Mesenchymal stem cell (in vitro differentiated cells and primary cell): Measurements from ENCODE around the gene BABAM2.

Source experiments
- DNase-seq: peaks from one replicate; pipeline ENCODE4 v3.0.0-alpha.2; 2013
- H2AFZ ChIP-seq: one replicate; pipeline ENCODE4 v1.6.1; 2013; ENCODE audit warnings: low read depth, mild to moderate bottlenecking, control low read depth, inconsistent platforms, low read length, moderate library complexity
- H2AK5ac ChIP-seq: 2 replicates; pipeline ENCODE4 v1.6.1; 2013; ENCODE audit warnings: low read length, moderate library complexity, mild to moderate bottlenecking, inconsistent platforms; ENCODE audit not compliant: severe bottlenecking
- H2BK120ac ChIP-seq: one replicate; pipeline ENCODE4 v1.6.1; 2013; ENCODE audit warnings: low read depth, mild to moderate bottlenecking, inconsistent platforms, low read length, moderate library complexity
- H2BK12ac ChIP-seq, 2 experiments: one replicate each; pipeline ENCODE4 v1.6.1; 2013; ENCODE audit warnings: inconsistent platforms in 2 of 2, low read length in 2 of 2, mild to moderate bottlenecking in 2 of 2, moderate library complexity in 2 of 2, control low read depth in 1 of 2
- H2BK15ac ChIP-seq: one replicate; pipeline ENCODE4 v1.6.1; 2013; ENCODE audit warnings: mild to moderate bottlenecking, low read depth, inconsistent platforms; ENCODE audit not compliant: poor library complexity, severe bottlenecking
- H2BK5ac ChIP-seq: 2 replicates; pipeline ENCODE4 v1.6.1; 2013; ENCODE audit warnings: low read depth, mild to moderate bottlenecking, low read length, control low read depth, inconsistent platforms; ENCODE audit not compliant: poor library complexity, severe bottlenecking
- H3K14ac ChIP-seq, 2 experiments: one replicate each; pipeline ENCODE4 v1.6.1; 2013; ENCODE audit warnings: inconsistent platforms in 2 of 2, low read length in 2 of 2, control low read depth in 1 of 2, mild to moderate bottlenecking in 1 of 2, moderate library complexity in 1 of 2
- H3K18ac ChIP-seq, 2 experiments: one replicate each; pipeline ENCODE4 v1.6.1; 2013; ENCODE audit warnings: inconsistent platforms in 2 of 2, low read length in 2 of 2, control low read depth in 1 of 2, low read depth in 1 of 2, mild to moderate bottlenecking in 1 of 2
- H3K23ac ChIP-seq, 2 experiments: one replicate each; pipeline ENCODE4 v1.6.1; 2013; ENCODE audit warnings: inconsistent platforms in 2 of 2, low read length in 2 of 2, mild to moderate bottlenecking in 2 of 2, moderate library complexity in 2 of 2, control low read depth in 1 of 2
- H3K27ac ChIP-seq: 2 replicates; pipeline ENCODE4 v1.5.1; 2013; ENCODE audit warnings: mild to moderate bottlenecking, moderate library complexity, low read length, control low read depth, inconsistent platforms; ENCODE audit not compliant: poor library complexity, severe bottlenecking
- H3K27me3 ChIP-seq, 2 experiments: 2 replicates each; pipeline versions ENCODE4 v1.6.1 to v1.7.0; 2013; ENCODE audit warnings: low read length in 2 of 2, mild to moderate bottlenecking in 2 of 2, moderate library complexity in 2 of 2, control low read depth in 1 of 2, inconsistent platforms in 1 of 2; ENCODE audit not compliant: control insufficient read depth in 1 of 2, insufficient read depth in 1 of 2
- H3K36me3 ChIP-seq, 2 experiments: 2 replicates each; pipeline versions ENCODE4 v1.6.1 to v1.7.0; 2013; ENCODE audit warnings: low read length in 2 of 2, control low read depth in 1 of 2, inconsistent platforms in 1 of 2, low read depth in 1 of 2, mild to moderate bottlenecking in 1 of 2; ENCODE audit not compliant: insufficient read depth in 2 of 2, control insufficient read depth in 1 of 2
- H3K4ac ChIP-seq, 2 experiments: one replicate each; pipeline ENCODE4 v1.6.1; 2013; ENCODE audit warnings: inconsistent platforms in 2 of 2, low read length in 2 of 2, mild to moderate bottlenecking in 2 of 2, moderate library complexity in 2 of 2, control low read depth in 1 of 2, low read depth in 1 of 2
- H3K4me1 ChIP-seq: 2 replicates; pipeline ENCODE4 v1.6.1; 2013; ENCODE audit warnings: low read depth, low read length, control low read depth; ENCODE audit not compliant: control insufficient read depth, insufficient read depth
- H3K4me2 ChIP-seq: 2 replicates; pipeline ENCODE4 v1.6.1; 2013; ENCODE audit warnings: low read length, mild to moderate bottlenecking, inconsistent platforms; ENCODE audit not compliant: poor library complexity, severe bottlenecking
- H3K4me3 ChIP-seq, 2 experiments: 2 replicates each; pipeline versions ENCODE4 v1.5.1 to v1.7.0; 2013; ENCODE audit warnings: low read length in 2 of 2, mild to moderate bottlenecking in 2 of 2, control low read depth in 1 of 2, low read depth in 1 of 2; ENCODE audit not compliant: insufficient read depth in 1 of 2
- H3K79me1 ChIP-seq: replicated peaks from 2 replicates; pipeline ENCODE4 v1.6.1; 2013; ENCODE audit warnings: mild to moderate bottlenecking, control low read depth, low read length, inconsistent platforms; ENCODE audit not compliant: poor library complexity, severe bottlenecking
- H3K9ac ChIP-seq: 2 replicates; pipeline ENCODE4 v1.7.0; 2013; ENCODE audit warnings: mild to moderate bottlenecking, low read length, moderate library complexity
- H3K9me3 ChIP-seq: 2 replicates; pipeline ENCODE4 v1.7.0; 2013; ENCODE audit warnings: mild to moderate bottlenecking, low read length; ENCODE audit not compliant: control insufficient read depth
- H4K8ac ChIP-seq: one replicate; pipeline ENCODE4 v1.6.1; 2013; ENCODE audit warnings: inconsistent platforms, mild to moderate bottlenecking, low read length, moderate library complexity
- H4K91ac ChIP-seq: one replicate; pipeline ENCODE4 v1.6.1; 2013; ENCODE audit warnings: mild to moderate bottlenecking, low read length, inconsistent platforms
- WGBS: methylation state at CpG from one replicate; pipeline ENCODE4 v1.1.7; 2013; ENCODE audit warnings: mixed read lengths; 5-methylcytosine and 5-hydroxymethylcytosine counted together

BABAM2 gene

DNA sequence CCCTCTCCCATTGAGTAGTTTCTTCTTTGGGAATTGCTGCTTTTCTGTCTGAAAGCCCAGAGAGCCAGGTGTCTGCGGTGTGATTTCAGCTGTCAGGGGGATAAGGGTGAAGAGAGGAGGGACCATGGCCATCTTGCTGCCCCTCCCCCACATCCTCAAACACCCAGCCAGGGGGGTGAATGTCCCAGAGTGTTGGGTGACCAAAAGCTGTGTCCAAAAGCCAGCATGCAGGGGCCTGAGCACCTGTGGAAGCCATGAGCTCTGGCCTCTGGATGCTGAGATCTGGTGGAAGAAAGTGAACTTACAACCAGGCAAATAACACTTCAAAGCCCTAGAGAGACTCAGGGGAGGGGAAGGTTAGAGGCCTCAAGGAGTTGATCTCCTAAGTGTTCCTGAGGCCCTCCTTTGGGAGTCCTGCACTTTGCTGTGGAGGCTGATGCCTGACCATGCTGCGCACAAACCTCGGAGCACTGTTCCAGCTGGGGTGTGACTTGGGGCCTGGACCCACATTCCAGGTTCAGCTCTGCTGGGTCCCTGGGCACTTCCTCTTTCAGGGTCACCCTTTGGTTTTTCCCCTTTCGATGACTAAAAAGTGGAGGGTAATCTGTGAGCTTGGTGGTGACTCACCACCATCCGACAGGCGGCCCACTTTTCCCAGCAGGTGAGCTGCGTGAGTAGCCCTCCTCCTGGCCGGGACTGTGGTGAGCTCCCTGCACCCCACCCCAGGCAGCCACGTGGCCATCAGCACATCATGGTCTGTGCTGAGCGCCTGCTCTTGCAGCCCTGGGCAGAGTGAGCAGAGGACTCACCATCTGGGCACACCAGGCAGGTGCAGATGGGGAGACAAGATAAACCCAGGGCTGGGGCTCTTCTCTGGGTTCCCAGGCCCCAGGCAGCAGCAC lies 435.3 kb downstream of the BABAM2 start:
- WGBS, result 78% methylated on average over 9 of the region's 10 CpGs
- H3K23ac ChIP-seq, result no peak overlapping the region
- H3K27ac ChIP-seq, result no peak overlapping the region
- H2BK5ac ChIP-seq, result no peak overlapping the region
- no peaks in the 10 kb centered on the region for H3K9me3 ChIP-seq
- H3K18ac ChIP-seq, result peak overlapping the region in 1 of 2 experiments; percentile 14
- no peak for DNase-seq
- H4K8ac ChIP-seq, result no peak overlapping the region
- no peaks in the 10 kb centered on the region for H3K79me1 ChIP-seq
- H3K4me3 ChIP-seq, result no peak overlapping the region
- no peak overlapping the region for H3K4ac ChIP-seq
- no peak overlapping the region for H3K4me2 ChIP-seq
- peaks cover 27% of the 10 kb centered on the region for H3K4me1 ChIP-seq
- H2BK120ac ChIP-seq, result no peak overlapping the region
- no peaks in the 10 kb centered on the region for H3K36me3 ChIP-seq
- no peak overlapping the region for H2BK15ac ChIP-seq
- H2BK12ac ChIP-seq, result peak overlapping the region in 1 of 2 experiments; percentile 67
- no peak overlapping the region for H3K9ac ChIP-seq
- H2AFZ ChIP-seq, result no peak overlapping the region
- H3K27me3 ChIP-seq, result no peaks in the 10 kb centered on the region
- H4K91ac ChIP-seq, result no peak overlapping the region
- no peak overlapping the region for H3K14ac ChIP-seq
- H2AK5ac ChIP-seq, result peak overlapping the region; percentile 47

DNA sequence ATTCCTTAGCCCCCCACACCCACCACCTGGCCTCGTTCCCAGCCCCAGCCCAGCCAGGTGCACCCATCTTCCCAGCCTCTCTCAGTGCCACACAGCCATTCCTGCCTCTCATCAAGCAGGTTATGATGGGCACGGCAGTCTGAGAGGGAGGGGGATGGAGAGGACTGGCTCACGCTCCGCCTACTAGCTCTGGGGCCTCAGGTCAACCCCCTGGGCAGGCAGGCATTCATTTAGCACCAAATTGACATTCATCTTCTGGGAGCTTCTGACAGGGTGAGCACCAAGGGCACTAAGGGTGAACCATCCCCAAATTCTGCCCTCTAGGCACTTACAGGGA lies 435.9 kb downstream of the BABAM2 start:
- Histone ChIP-seq H2BK15ac (no peak overlapping the region), H2BK120ac (no peak overlapping the region), H3K79me1 (no peaks in the 10 kb centered on the region), H3K4ac (no peak overlapping the region), H3K18ac (peak overlapping the region in 1 of 2 experiments; percentile 14), H3K4me3 (no peak overlapping the region), H3K9me3 (no peaks in the 10 kb centered on the region), H3K23ac (no peak overlapping the region), H3K27me3 (no peaks in the 10 kb centered on the region), H2AK5ac (peak overlapping the region; percentile 50), H4K8ac (no peak overlapping the region), H3K36me3 (no peaks in the 10 kb centered on the region), H3K27ac (no peak overlapping the region), H3K14ac (no peak overlapping the region), H2AFZ (no peak overlapping the region), H3K4me1 (peaks cover 25% of the 10 kb centered on the region), H3K4me2 (no peak overlapping the region), H2BK5ac (no peak overlapping the region), H2BK12ac (peak overlapping the region in 1 of 2 experiments; percentile 67), H4K91ac (no peak overlapping the region), H3K9ac (no peak overlapping the region)
- WGBS, result 80% methylated on average over 3 of the region's 4 CpGs
- no peak for DNase-seq

DNA sequence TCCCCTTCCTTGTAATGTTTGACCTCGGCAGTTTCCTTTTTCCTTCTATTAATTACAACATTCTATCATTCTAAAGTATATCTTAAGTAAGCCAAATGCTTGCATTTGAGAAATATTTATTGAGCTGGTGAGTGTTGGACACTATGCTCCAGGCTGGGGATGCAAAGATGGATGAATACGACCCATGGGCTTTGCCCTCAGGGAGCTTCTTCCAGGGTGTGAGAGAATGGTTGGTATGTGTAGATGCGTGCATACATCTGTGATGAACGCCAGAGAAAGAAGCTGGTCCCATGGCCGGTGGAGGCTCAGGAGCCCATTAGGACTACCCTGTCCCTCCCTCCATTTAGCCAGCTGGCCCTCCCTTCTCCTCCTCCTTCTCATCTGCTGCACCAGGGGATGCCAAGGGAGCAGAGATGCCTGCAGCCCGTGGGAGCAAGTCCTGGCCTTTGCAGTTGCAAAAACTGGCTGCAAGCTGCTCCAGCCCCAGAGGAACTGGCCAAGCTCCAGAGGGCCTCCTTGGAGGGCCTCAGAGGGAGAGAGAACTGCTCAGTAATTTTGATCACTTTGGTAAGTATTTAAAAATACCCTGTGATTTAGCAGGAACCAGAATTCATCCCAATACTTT lies 436.5 kb downstream of the BABAM2 start:
- H3K14ac ChIP-seq, result no peak overlapping the region
- H3K4ac ChIP-seq, result no peak overlapping the region
- no peak overlapping the region for H4K8ac ChIP-seq
- no peak overlapping the region for H3K27ac ChIP-seq
- no peak for DNase-seq
- no peaks in the 10 kb centered on the region for H3K27me3 ChIP-seq
- peak overlapping the region; percentile 36 for H3K9ac ChIP-seq
- H3K18ac ChIP-seq, result no peak overlapping the region
- H3K79me1 ChIP-seq, result no peaks in the 10 kb centered on the region
- H2BK12ac ChIP-seq, result no peak overlapping the region
- no peaks in the 10 kb centered on the region for H3K9me3 ChIP-seq
- no peak overlapping the region for H2BK5ac ChIP-seq
- H2AK5ac ChIP-seq, result peak overlapping the region; percentile 76
- no peak overlapping the region for H4K91ac ChIP-seq
- no peaks in the 10 kb centered on the region for H3K36me3 ChIP-seq
- WGBS, result 91% methylated on average over 4 of the region's 6 CpGs
- no peak overlapping the region for H2BK15ac ChIP-seq
- H3K23ac ChIP-seq, result no peak overlapping the region
- no peak overlapping the region for H2BK120ac ChIP-seq
- peaks cover 25% of the 10 kb centered on the region for H3K4me1 ChIP-seq
- H3K4me3 ChIP-seq, result no peak overlapping the region
- no peak overlapping the region for H2AFZ ChIP-seq
- H3K4me2 ChIP-seq, result no peak overlapping the region

DNA sequence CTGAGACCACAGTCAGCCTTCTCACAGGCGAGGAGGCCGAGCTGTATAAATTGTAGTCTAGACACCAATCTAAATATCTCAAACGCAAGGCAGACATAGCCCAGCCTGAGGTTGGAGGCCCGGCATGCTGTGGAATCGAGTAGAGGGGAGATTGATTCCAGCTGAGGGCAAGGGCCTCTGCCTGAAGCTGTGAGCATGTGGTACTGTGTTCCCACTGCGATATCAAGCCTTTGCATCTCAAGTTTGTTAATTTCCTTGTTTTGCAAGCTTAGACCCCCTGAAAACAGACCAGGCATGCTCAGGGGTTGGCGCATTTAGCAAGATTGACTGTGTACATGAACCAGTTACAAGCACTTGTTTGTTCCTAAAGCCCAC lies 437.0 kb downstream of the BABAM2 start:
- Histone ChIP-seq H2BK5ac (no peak overlapping the region), H3K27me3 (no peaks in the 10 kb centered on the region), H3K4me1 (peaks cover 21% of the 10 kb centered on the region), H3K23ac (no peak overlapping the region), H3K9me3 (no peaks in the 10 kb centered on the region), H3K9ac (peak overlapping the region; percentile 36), H2BK120ac (no peak overlapping the region), H3K4ac (no peak overlapping the region), H2AFZ (no peak overlapping the region), H4K91ac (no peak overlapping the region), H4K8ac (no peak overlapping the region), H3K18ac (no peak overlapping the region), H2BK12ac (no peak overlapping the region), H3K14ac (no peak overlapping the region), H3K27ac (no peak overlapping the region), H3K36me3 (peaks cover 0 to 3% of the 10 kb centered on the region in 2 experiments), H2BK15ac (no peak overlapping the region), H2AK5ac (no peak overlapping the region), H3K4me3 (no peak overlapping the region), H3K4me2 (no peak overlapping the region), H3K79me1 (no peaks in the 10 kb centered on the region)
- no peak for DNase-seq
- 92% methylated on average over 7 of the region's 7 CpGs for WGBS
